Measurements from ENCODE around the gene FER.

GRCh38 chr5:108900668-108901067, 153.0 kb downstream of the FER start:
- TF ChIP-seq CTCF (IDR thresholded peaks at IDR 0.05) (no peak), POLR2AphosphoS5 (IDR thresholded peaks at IDR 0.05) (no peak), POLR2A (IDR thresholded peaks at IDR 0.05) (no peak), EP300 (IDR thresholded peaks at IDR 0.05) (no peak)
